Gastroesophageal sphincter (tissue), 3 donors: ENCODE data around the gene MATN1.

Experiments
- CTCF ChIP-seq, 4 experiments: fragments of 200-600 bp in 2 of 4; fragments of 450-650 bp in 2 of 4; sonication (generic) in 1 of 4; IDR thresholded peaks; one replicate each; pipeline ENCODE4 v1.5.1; 2017 to 2019; ENCODE audit warnings: antibody characterized with exemption in 4 of 4, mild to moderate bottlenecking in 2 of 4, moderate library complexity in 2 of 4
- POLR2A ChIP-seq, 2 donors: fragments of 450-650 bp; IDR thresholded peaks; one replicate each; pipeline ENCODE4 v1.6.1; 2017; ENCODE audit warnings: antibody characterized with exemption in 2 of 2, mild to moderate bottlenecking in 2 of 2, moderate library complexity in 1 of 2
- POLR2AphosphoS5 ChIP-seq: sonication (generic); formaldehyde crosslinking; IDR thresholded peaks from one replicate; pipeline ENCODE4 v1.6.1; 2017; ENCODE audit warnings: antibody characterized with exemption

- TF ChIP-seq POLR2A (IDR thresholded peaks at IDR 0.05) (no peak), CTCF (IDR thresholded peaks at IDR 0.05) (no peak), POLR2AphosphoS5 (no peak)
These were observed 34.8 kb upstream of the MATN1 start for GRCh38 chr1:30758121-30758688.
